ENCODE data around the gene HHATL.

Gene HHATL

DNA sequence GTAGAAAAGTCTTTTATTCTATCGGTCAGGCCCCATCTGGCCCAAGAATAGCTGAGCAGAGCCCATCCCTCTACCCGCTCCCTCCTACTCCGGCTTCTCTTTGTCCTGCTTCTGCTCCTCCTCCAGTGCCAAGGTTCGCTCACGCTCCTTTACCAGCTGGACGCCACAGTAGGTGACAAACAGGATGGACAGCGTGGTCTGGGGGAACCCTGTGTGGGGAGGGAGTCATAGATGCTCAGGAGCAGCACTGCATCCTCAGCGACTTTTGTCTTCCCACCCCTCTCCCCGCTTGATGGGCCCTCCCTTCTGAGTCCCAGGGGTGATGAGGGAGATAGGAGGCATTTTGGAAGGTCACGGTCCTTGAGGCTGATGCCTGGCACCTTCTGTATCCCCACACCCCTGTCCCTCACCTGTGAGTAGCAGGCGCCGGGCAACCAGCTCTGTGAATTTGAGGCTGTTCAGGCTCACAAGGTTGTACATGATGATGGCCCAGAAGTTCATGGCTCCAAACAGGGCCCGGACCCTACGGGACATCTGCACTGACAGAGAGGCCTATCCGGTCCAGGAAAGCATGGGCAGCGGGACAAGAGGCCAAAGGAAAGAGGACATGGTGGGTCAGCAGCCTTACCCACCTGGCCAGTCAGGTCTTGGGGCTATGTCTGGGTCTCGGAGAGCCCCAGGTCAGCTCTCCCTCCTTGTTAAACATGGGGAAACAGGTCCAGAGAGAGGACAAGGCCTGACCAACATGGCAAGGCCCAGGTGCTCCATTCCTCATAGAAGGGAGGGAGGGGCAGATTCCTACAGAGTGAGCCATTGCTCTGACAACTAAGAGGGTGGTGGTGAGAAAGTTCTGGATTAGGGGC lies 9.7 kb downstream of the HHATL start:
- DNase-seq, result no peak
- TF ChIP-seq GATA1 (IDR thresholded peaks at IDR 0.05; ENCODE audit: low read depth, low read length) (no peak), POLR2A (IDR thresholded peaks at IDR 0.05; ENCODE audit: low read length) (no peak)

DNA sequence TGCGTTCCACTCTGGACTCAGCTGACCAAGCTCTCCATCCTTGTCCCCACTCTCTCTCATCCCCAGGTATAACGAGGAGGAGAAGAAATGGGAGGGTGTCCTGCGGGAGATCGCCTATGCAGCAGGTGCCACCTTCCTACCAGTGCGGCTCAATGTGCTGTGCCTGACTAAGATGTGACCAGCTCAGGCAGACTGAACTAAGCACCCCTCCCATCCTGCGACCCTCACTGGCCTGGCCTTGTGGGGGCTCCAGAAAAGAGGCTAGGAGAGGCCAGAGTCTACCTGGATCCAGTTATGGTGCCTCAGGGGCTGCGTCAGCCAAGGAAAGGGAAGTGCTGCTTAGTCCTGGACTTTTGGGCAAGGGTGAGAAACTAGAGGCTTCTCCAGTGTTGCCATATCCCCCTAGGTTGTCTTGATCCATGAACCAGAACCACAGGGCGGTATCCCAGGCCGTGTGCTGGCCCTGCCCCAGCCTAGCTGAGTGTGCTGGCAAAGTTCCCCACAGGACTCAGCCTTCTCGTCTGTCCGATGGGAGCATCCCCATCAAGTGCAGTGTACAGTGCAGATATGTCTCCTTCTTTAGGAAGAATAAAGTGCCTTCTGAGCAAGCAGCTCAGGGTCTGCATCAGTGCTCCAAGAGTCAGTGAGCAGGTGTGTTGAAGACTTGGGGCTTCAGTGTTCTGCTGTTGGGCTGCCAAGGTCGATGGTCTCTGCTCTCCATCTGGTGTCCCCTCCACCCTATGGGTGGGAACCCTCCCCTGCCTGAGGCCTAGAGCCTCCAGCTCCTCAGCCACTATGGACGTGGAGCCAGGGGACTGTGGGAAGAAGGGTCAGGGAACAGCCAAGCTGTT lies 10.6 kb downstream of the HHATL start:
- TF ChIP-seq POLR2A (IDR thresholded peaks at IDR 0.05; ENCODE audit: low read length) (no peak), GATA1 (IDR thresholded peaks at IDR 0.05; ENCODE audit: low read depth, low read length) (no peak)
- DNase-seq, result no peak

DNA sequence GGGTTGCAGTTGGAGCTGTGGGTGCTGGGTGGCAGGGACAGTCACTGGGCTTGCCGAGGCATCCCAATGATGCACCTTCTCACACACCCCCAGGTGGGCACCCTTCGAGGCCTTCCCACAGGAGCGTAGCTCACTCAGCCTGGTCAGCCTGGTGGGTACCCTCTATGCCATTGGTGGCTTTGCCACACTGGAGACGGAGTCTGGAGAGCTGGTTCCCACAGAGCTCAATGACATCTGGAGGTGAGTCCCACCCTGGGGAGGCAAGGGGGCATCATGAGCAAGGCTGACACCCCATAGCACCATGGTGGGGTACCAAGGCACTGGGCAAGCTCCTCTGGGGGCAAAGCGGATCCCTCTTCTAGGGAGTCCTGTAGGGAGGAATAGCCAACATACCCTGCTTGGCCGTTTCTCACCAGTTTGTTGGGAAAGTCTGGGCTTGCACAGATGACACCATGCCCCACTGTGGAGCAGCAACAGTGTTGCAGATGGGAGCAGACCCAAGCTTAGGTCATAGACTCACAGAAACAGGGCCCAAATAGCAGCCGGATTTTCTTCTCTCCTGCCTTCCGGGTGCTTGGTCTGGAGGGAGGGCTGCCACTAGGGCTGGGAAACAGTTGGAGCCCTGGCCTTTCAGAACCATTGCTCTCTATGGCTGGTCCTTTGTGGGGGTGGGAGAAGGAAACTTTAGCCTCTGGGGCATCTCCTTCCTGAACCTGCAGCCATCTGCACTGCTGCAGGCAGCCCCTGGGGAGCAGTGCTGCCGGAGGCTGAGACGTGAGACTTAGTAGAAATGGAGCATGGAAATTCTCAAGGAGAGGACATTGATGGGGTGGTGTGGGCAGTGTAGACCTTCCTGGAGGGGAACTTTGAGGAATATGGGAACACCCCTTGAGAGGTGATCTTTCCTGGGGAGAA lies 11.6 kb downstream of the HHATL start:
- TF ChIP-seq POLR2A (IDR thresholded peaks at IDR 0.05; ENCODE audit: low read length) (no peak), GATA1 (IDR thresholded peaks at IDR 0.05; ENCODE audit: low read depth, low read length) (no peak)
- DNase-seq, result no peak

DNA sequence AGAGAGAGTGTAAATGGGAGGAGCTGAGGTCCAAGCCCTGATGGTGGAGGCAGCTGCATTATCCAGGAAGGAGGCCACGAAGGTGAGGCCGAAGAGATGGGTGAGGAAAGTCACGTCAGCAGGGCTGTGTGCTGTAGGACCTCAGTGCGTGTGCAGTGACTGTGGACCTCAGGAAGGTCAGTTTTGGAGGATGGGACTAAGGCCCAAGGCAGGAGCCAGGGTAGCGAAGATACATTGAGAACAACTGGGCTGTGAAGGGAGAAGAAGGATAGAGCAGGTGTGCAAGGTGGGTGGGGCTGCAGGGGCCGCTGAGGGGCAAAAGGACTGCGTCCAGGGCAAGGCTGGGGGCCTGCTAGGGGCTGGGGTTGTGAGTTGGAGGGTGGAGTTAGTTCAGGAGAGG lies 12.4 kb downstream of the HHATL start:
- DNase-seq, result no peak
- TF ChIP-seq GATA1 (IDR thresholded peaks at IDR 0.05; ENCODE audit: low read depth, low read length) (no peak), POLR2A (IDR thresholded peaks at IDR 0.05; ENCODE audit: low read length) (no peak)

DNA sequence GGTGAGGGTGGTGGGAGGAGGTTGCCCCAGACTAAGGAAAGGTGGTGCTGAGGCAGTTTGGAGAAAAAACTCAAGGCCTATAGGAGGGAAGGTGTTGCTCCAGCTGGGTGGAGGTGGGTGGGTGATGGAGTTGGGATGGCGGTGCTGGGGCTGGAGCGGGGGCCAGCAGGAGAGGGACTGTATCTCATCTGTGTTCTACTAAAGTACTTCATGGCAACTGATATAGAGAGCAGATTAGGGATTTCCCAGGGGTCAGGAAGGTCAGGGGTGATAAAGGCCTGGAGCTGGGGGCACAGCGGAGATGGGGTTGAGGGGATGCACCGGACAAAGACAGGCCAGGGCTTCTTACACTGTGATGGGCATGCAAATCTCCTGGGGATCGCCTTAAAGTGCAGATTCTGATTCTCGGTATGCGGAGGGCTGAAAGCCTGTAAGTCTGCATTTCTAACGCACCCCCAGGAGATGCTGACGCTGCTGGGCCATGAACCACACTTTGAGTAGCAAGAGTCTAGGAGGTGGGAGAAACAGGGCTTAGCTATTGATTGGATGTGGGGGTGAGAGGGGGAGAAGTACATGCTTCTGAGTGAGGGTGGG lies 13.1 kb downstream of the HHATL start:
- DNase-seq, result no peak
- TF ChIP-seq POLR2A (IDR thresholded peaks at IDR 0.05; ENCODE audit: low read length), result no peak
- TF ChIP-seq GATA1 (IDR thresholded peaks at IDR 0.05; ENCODE audit: low read depth, low read length), result no peak

DNA sequence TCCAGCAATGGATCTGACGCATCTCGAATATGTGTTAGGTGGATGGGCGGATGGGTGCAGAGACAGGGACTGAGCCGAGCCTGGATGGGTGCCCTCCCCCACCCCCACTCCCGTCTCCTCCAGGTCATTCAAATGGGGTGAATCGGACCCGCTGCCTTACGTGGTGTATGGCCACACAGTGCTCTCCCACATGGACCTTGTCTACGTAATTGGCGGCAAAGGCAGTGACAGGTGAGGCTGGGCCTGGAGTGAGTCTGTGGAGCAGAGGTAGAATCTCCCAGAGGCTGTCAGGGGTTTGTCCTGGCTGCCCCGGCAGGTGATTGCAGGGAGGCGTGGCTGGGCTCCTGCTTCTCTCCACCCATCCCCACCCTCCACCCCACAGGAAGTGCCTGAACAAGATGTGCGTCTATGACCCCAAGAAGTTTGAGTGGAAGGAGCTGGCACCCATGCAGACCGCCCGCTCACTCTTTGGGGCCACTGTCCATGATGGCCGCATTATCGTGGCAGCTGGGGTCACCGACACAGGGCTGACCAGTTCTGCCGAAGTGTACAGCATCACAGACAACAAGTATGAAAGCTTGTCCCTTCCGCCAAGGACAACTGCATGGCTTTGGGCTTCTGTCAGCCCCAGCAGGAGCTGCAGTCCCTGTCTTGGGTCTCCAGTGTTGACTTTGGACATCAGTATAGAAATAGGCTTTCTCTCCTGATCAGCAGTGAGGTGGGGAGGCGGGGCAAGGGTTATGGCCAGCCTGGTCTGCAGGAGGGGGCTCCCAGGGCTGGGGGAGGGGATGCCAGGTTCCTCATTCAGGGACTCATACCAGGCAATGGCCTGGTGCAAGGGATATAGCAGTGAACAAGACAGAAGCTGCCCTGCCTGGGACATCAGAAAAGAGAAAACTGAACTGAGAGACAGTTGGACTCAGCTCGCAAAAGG lies 13.8 kb downstream of the HHATL start:
- TF ChIP-seq GATA1 (IDR thresholded peaks at IDR 0.05; ENCODE audit: low read depth, low read length) (no peak), POLR2A (IDR thresholded peaks at IDR 0.05; ENCODE audit: low read length) (no peak)
- DNase-seq, result no peak

DNA sequence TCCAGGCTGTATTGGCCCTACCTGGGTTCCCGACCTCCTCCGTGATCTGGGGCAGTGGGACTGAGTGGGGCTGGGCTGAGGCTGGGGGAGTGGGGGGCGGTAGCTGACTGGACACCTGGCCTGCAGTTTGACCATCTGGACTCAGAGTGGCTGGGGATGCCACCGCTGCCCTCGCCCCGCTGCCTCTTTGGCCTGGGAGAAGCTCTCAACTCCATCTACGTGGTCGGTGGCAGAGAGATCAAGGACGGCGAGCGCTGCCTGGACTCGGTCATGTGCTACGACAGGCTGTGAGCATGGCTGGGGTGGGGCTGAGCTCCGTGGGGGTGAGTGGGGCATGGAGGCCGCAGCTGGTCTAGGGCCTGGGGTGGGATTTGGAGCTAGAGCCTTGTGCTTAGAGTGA lies 14.6 kb downstream of the HHATL start:
- TF ChIP-seq GATA1 (IDR thresholded peaks at IDR 0.05; ENCODE audit: low read depth, low read length) (no peak), POLR2A (IDR thresholded peaks at IDR 0.05; ENCODE audit: low read length) (no peak)

DNA sequence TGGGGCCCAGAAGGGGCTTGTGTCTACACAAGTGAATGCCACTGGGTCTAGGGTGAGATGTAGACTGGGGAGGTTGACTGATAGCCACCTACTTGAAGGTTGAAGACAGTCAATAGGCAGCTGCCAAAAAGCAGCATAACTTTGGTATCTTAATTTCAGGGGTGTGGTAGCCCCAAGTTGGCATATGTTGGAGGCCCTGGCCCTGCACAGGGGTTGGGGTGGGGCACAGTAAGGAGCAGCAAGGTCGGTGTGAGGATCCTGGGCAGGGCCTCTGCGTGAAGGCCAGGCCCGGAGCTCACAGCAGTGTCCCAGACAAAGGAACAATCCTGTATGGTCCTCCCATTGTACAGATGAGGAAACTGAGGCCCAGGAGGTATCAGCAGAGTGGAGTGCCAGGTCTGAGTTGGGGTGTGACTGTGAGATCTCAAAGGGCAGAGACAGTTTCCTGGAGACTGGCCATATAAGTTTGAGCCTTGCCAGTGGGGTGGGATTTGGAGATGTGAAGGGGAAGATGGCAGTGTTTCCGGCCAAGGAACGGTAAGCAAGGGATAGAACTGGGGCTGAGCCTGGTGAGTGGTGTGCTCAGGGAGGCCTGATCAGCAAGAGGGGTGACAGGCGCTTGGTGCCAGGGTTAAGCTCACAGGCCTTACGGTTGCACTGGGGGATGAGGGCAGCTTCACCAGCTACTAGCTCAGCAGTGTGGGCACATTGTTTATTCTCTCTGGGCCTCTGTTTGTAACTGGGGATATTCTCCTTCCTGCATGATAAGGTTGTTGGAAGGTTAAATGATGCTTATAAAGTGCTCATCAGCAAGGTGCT lies 15.6 kb downstream of the HHATL start:
- no peak for TF ChIP-seq POLR2A (IDR thresholded peaks at IDR 0.05; ENCODE audit: low read length)
- no peak for TF ChIP-seq GATA1 (IDR thresholded peaks at IDR 0.05; ENCODE audit: low read depth, low read length)
- DNase-seq, result no peak

More for the DNA sequence above, 14.6 kb downstream of the HHATL start:
- DNase-seq, result no peak

DNA sequence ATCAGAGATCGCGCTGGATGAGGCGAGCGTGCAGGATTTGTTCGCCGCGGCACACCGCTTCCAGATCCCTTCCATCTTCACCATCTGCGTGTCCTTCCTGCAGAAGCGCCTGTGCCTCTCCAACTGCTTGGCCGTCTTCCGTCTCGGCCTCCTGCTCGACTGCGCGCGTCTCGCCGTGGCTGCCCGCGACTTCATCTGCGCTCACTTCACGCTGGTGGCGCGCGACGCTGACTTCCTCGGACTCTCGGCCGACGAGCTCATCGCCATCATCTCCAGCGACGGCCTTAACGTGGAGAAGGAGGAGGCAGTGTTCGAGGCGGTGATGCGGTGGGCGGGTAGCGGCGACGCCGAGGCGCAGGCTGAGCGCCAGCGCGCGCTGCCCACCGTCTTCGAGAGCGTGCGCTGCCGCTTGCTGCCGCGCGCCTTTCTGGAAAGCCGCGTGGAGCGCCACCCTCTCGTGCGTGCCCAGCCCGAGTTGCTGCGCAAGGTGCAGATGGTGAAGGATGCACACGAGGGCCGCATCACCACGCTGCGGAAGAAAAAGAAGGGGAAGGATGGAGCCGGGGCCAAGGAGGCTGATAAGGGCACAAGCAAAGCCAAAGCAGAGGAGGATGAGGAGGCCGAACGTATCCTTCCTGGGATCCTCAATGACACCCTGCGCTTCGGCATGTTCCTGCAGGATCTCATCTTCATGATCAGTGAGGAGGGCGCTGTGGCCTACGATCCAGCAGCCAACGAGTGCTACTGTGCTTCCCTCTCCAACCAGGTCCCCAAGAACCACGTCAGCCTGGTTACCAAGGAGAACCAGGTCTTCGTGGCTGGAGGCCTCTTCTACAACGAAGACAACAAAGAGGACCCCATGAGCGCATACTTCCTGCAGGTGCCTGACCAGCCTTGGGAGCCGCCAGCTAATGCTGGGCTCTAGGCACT lies 16.4 kb downstream of the HHATL start:
- DNase-seq, result no peak
- no peak for TF ChIP-seq GATA1 (IDR thresholded peaks at IDR 0.05; ENCODE audit: low read depth, low read length)
- TF ChIP-seq POLR2A (IDR thresholded peaks at IDR 0.05; ENCODE audit: low read length), result no peak

DNA sequence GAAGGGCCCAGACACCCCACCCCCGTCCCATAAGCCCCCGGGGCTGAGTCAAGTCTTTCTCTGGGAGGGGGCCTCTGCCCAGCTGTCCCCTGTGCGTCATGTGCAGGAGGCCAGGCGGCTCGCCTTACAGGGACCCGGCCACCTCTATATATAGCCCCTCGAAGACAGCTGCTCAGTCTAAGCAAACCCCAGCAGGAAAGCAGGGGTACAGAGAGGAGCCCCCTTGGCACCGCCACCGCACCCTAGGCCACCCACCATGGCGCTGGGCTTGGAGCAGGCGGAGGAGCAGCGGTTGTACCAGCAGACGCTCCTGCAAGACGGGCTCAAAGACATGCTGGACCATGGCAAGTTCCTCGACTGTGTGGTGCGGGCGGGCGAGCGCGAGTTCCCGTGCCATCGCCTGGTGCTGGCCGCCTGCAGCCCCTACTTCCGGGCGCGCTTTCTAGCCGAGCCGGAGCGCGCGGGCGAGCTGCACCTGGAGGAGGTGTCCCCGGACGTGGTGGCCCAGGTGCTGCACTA lies 17.2 kb downstream of the HHATL start, which contains the start of gene KLHL40:
KLHL40 (plus strand) TSS at position 175 of the 519 bp plus-strand sequence; CDS start at position 257, 82 bp downstream.
- TF ChIP-seq GATA1 (IDR thresholded peaks at IDR 0.05; ENCODE audit: low read depth, low read length), result no peak
- no peak for DNase-seq

Data from erythroblast (primary cell).